GM19193 (cell line): Measurements from ENCODE around the gene SLC26A6.

Experiments
- POLR2A ChIP-seq: IDR thresholded peaks from 4 replicates; pipeline ENCODE4 v1.6.1; 2011; ENCODE audit not compliant: insufficient read depth, insufficient read length; ENCODE audit errors: extremely low read depth

Gene SLC26A6

GRCh38 chr3:48635222-48636021 lies at the start of gene SLC26A6:
SLC26A6 (minus strand) TSS chr3:48635461; CDS start chr3:48635393, 68 bp downstream.
- TF ChIP-seq POLR2A = peak; percentile 63

- no peak for TF ChIP-seq POLR2A
Observed at GRCh38 chr3:48684480-48685143, 49.4 kb upstream of the SLC26A6 start.

- TF ChIP-seq POLR2A = no peak
Observed at GRCh38 chr3:48684054-48684349, 48.7 kb upstream of the SLC26A6 start.

- no peak for TF ChIP-seq POLR2A
Observed at GRCh38 chr3:48682786-48683185, 47.5 kb upstream of the SLC26A6 start.

GRCh38 chr3:48681974-48682610 lies 46.8 kb upstream of the SLC26A6 start:
- TF ChIP-seq POLR2A = no peak

- no peak for TF ChIP-seq POLR2A
Observed at GRCh38 chr3:48681541-48681880, 46.2 kb upstream of the SLC26A6 start.

GRCh38 chr3:48680811-48681540 lies 45.7 kb upstream of the SLC26A6 start:
- no peak for TF ChIP-seq POLR2A

GRCh38 chr3:48679411-48680391 lies 44.4 kb upstream of the SLC26A6 start:
- TF ChIP-seq POLR2A = no peak

- no peak for TF ChIP-seq POLR2A
Observed at GRCh38 chr3:48678566-48679380, 43.5 kb upstream of the SLC26A6 start.

GRCh38 chr3:48678056-48678455 lies 42.8 kb upstream of the SLC26A6 start:
- TF ChIP-seq POLR2A = no peak

GRCh38 chr3:48674505-48674904 lies 39.2 kb upstream of the SLC26A6 start:
- TF ChIP-seq POLR2A = no peak

- no peak for TF ChIP-seq POLR2A
Observed at GRCh38 chr3:48672522-48672921, 37.3 kb upstream of the SLC26A6 start.

GRCh38 chr3:48664929-48665328 lies 29.7 kb upstream of the SLC26A6 start:
- TF ChIP-seq POLR2A = no peak
